CD4-positive, alpha-beta T cell (primary cell): ENCODE data around the gene FOSL1. TPM values are rescaled to one million over a fixed set of nuclear protein-coding genes. Genes with fewer than 3 reads are reported as not detected.

ENCODE experiments used
- ATAC-seq: fragments of 200-7000 bp; cut with Tn5 transposase; one replicate; pipeline ENCODE4 v1.10.0; 2022; ENCODE audit warnings: mild to moderate bottlenecking; ENCODE audit not compliant: poor library complexity
- CTCF ChIA-PET: fragments of 350-600 bp; sonication (Branson Sonifier 250); formaldehyde crosslinking; loops from one replicate; lab custom pipeline; 2021; ENCODE audit warnings: antibody characterized with exemption, inconsistent platforms; lab: Charles Lee
- POLR2A ChIA-PET: fragments of 350-600 bp; sonication (Branson Sonifier 250); formaldehyde crosslinking; loops from one replicate; lab custom pipeline; 2021; ENCODE audit warnings: antibody characterized with exemption, inconsistent platforms; lab: Charles Lee
- DNase-seq, 14 experiments: peaks; one replicate each; pipeline ENCODE4 v3.0.0-alpha.2; 2013 to 2020; ENCODE audit warnings: mixed read lengths in 2 of 14
- H3K27ac ChIP-seq, 2 donors: one replicate each; pipeline versions ENCODE4 v1.5.1 to v1.7.0; 2013; ENCODE audit warnings: low read length in 2 of 2, low read depth in 1 of 2, mild to moderate bottlenecking in 1 of 2
- H3K27me3 ChIP-seq, 2 experiments: 1 replicate in 1 of 2; 2 replicates in 1 of 2; pipeline versions ENCODE4 v1.6.1 to v1.7.0; 2013; ENCODE audit warnings: low read length in 2 of 2, control low read depth in 1 of 2, mild to moderate bottlenecking in 1 of 2, moderate library complexity in 1 of 2; ENCODE audit not compliant: insufficient read depth in 2 of 2, control insufficient read depth in 1 of 2
- H3K36me3 ChIP-seq: one replicate; pipeline ENCODE4 v1.6.1; 2013; ENCODE audit warnings: low read length, control low read depth; ENCODE audit not compliant: insufficient read depth
- H3K4me1 ChIP-seq: one replicate; pipeline ENCODE4 v1.6.1; 2013; ENCODE audit warnings: low read length, control low read depth; ENCODE audit not compliant: insufficient read depth
- H3K4me3 ChIP-seq: one replicate; pipeline ENCODE4 v1.5.1; 2013; ENCODE audit warnings: mild to moderate bottlenecking, low read length, moderate library complexity
- H3K9me3 ChIP-seq, 2 experiments: 1 replicate in 1 of 2; 2 replicates in 1 of 2; pipeline versions ENCODE4 v1.6.1 to v1.7.0; 2013; ENCODE audit warnings: low read length in 2 of 2, mild to moderate bottlenecking in 2 of 2, control low read depth in 1 of 2, moderate library complexity in 1 of 2; ENCODE audit not compliant: control insufficient read depth in 1 of 2, insufficient read depth in 1 of 2
- H3K27ac Mint-ChIP-seq: one replicate; pipeline ENCODE4 v1.8.0; 2020; ENCODE audit warnings: mixed read lengths
- H3K27me3 Mint-ChIP-seq: one replicate; pipeline ENCODE4 v1.8.0; 2021; ENCODE audit warnings: mixed read lengths
- H3K36me3 Mint-ChIP-seq: one replicate; pipeline ENCODE4 v1.8.0; 2021; ENCODE audit warnings: low read depth, mixed read lengths
- H3K4me1 Mint-ChIP-seq: one replicate; pipeline ENCODE4 v1.8.0; 2021; ENCODE audit warnings: low read depth, mixed read lengths
- H3K4me3 Mint-ChIP-seq: one replicate; pipeline ENCODE4 v1.8.0; 2020; ENCODE audit warnings: mild to moderate bottlenecking, mixed read lengths
- H3K9me3 Mint-ChIP-seq: one replicate; pipeline ENCODE4 v1.8.0; 2020; ENCODE audit warnings: mixed read lengths
- CTCF ChIP-seq: fragments of 200-600 bp; IDR thresholded peaks from one replicate; pipeline ENCODE4 v1.8.0; 2022; ENCODE audit warnings: antibody characterized with exemption, mild to moderate bottlenecking
- intact Hi-C, 2 experiments: fragments of 100-400 bp; cut with DNase I in 1 of 2; cut with micrococcal nuclease in 1 of 2; formaldehyde crosslinking; loops; one replicate each; pipeline versions ENCODE4 v1.15.1 to v1.9.0; 2023 to 2025; cut with DNase I, micrococcal nuclease
- total RNA-seq, 174 experiments: library from RNA in 2 of 174; stranded (reverse) in 2 of 174; gene quantifications; one replicate each; pipeline ENCODE4 v1.2.3 and lab custom pipeline; 2021 to 2026

The FOSL1 gene
- total RNA-seq, 2 experiments from 2014 or later, result 1.8 to 2.2 TPM

- POLR2A ChIA-PET, result interaction anchor here (1.0 to 5.2 kb wide), 5 partner anchors 13 to 36 kb away, joined by 4 to 248 read pairs (median 80); partner anchors contain the start of genes C11orf68, CFL1, DRAP1 and FOSL1
- intact Hi-C loops, result loop anchor here in 1 of 2 experiments (10.0 kb wide), 1 partner anchor 172 kb away; the partner anchor contains the start of gene KAT5
- no peak for ATAC-seq
- peak overlapping the region; percentile 87 for H3K4me3 Mint-ChIP-seq
- Histone ChIP-seq H3K36me3 (peaks cover 35% of the 10 kb centered on the region), H3K4me1 (peaks cover 55% of the 10 kb centered on the region), H3K27ac (peak overlapping the region; percentile 88 to 91), H3K27me3 (no peaks in the 10 kb centered on the region), H3K9me3 (no peaks in the 10 kb centered on the region), H3K4me3 (peak overlapping the region; percentile 93)
- peak in 1 of 14 experiments; percentile 38 for DNase-seq
- CTCF ChIA-PET, result interaction anchor here (1.5 to 5.2 kb wide), 6 partner anchors 16 to 175 kb away, joined by 9 to 80 read pairs (median 16); partner anchors contain the start of genes C11orf68, CFL1, DRAP1 and KAT5
- H3K9me3 Mint-ChIP-seq, result no peaks in the 10 kb centered on the region
- peaks cover 51% of the 10 kb centered on the region for H3K4me1 Mint-ChIP-seq
- H3K27me3 Mint-ChIP-seq, result no peaks in the 10 kb centered on the region
- peak overlapping the region; percentile 95 for H3K27ac Mint-ChIP-seq
- peaks cover 53% of the 10 kb centered on the region for H3K36me3 Mint-ChIP-seq
- no peak for TF ChIP-seq CTCF
Measured at GRCh38 chr11:65886826-65887722, 13.1 kb downstream of the FOSL1 start.

GRCh38 chr11:65885808-65886536 is 14.2 kb downstream of the FOSL1 start:
- intact Hi-C loops, result loop anchor here in 1 of 2 experiments (10.0 kb wide), 1 partner anchor 171 kb away; the partner anchor contains the start of gene KAT5
- Histone ChIP-seq H3K27me3 (no peaks in the 10 kb centered on the region), H3K4me1 (peaks cover 51% of the 10 kb centered on the region), H3K9me3 (no peaks in the 10 kb centered on the region), H3K36me3 (peaks cover 35% of the 10 kb centered on the region), H3K27ac (no peak overlapping the region), H3K4me3 (no peak overlapping the region)
- Mint-ChIP-seq H3K27me3 (no peaks in the 10 kb centered on the region), H3K27ac (peak overlapping the region; percentile 95), H3K4me1 (peaks cover 48% of the 10 kb centered on the region), H3K4me3 (peak overlapping the region; percentile 87), H3K36me3 (peaks cover 53% of the 10 kb centered on the region), H3K9me3 (no peaks in the 10 kb centered on the region)
- no peak for TF ChIP-seq CTCF
- CTCF ChIA-PET, result interaction anchor here (0.7 to 5.2 kb wide), 4 partner anchors 26 to 498 kb away, joined by 4 to 80 read pairs (median 21); partner anchors contain the start of genes CFL1 and MUS81
- POLR2A ChIA-PET, result interaction anchor here (0.8 to 3.0 kb wide), 6 partner anchors 8 to 174 kb away, joined by 3 to 56 read pairs (median 6); partner anchors contain the start of genes BANF1, CFL1, EIF1AD and FOSL1
- DNase-seq, result peak in 1 of 14 experiments; percentile 17
- ATAC-seq, result no peak

- ChIA-PET CTCF (interaction anchor here (0.7 to 3.5 kb wide), 31 partner anchors 7 to 497 kb away, joined by 3 to 37 read pairs (median 5); partner anchors contain the start of genes BANF1, C11orf68, CFL1 and DRAP1), POLR2A (interaction anchor here (0.6 to 3.0 kb wide), 15 partner anchors 9 to 388 kb away, joined by 3 to 56 read pairs (median 5); partner anchors contain the start of genes BANF1, CFL1, EIF1AD and FOSL1)
- H3K36me3 Mint-ChIP-seq, result peaks cover 52% of the 10 kb centered on the region
- no peaks in the 10 kb centered on the region for H3K27me3 Mint-ChIP-seq
- peak overlapping the region; percentile 75 for H3K27ac Mint-ChIP-seq
- no peaks in the 10 kb centered on the region for H3K9me3 Mint-ChIP-seq
- Histone ChIP-seq H3K27me3 (no peaks in the 10 kb centered on the region), H3K4me1 (peaks cover 54% of the 10 kb centered on the region), H3K36me3 (peaks cover 35% of the 10 kb centered on the region), H3K4me3 (no peak overlapping the region), H3K27ac (no peak overlapping the region), H3K9me3 (no peaks in the 10 kb centered on the region)
- no peak for ATAC-seq
- peaks cover 51% of the 10 kb centered on the region for H3K4me1 Mint-ChIP-seq
- intact Hi-C loops, result loop anchor here in 1 of 2 experiments (10.0 kb wide), 1 partner anchor 170 kb away; the partner anchor contains the start of gene KAT5
- H3K4me3 Mint-ChIP-seq, result no peak overlapping the region
- no peak for DNase-seq
- no peak for TF ChIP-seq CTCF
Measured at GRCh38 chr11:65885231-65885630, 15.0 kb downstream of the FOSL1 start.
